HTERT RPE-1 (cell line): ENCODE data around the gene SLCO4C1.

Experiments used
- in situ Hi-C: fragments of 300-500 bp; cut with MboI; formaldehyde crosslinking; loops from 4 replicates; pipeline ENCODE4 v1.14.3; 2020; ENCODE audit warnings: low sequenced_read_pairs

Gene SLCO4C1

DNA sequence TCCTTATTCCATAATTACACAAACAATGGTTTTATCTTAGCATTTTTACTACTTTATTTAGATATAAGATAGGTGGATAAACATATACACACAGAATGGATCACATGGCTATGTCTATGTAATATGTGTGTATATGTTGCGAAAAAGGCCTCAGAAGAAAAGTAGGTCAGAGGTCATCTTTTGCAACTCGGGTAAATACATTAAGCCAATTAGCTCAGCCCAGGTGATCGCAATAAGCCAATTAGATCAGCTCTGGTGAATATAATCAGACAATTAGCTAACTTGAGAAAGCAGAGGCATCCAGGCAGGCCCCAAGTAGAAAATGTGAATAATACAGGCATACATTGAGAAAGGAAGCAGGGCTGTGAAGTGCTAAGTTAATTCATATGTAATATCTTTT lies 24.3 kb downstream of the SLCO4C1 start:
- in situ Hi-C loops = no loop called here

DNA sequence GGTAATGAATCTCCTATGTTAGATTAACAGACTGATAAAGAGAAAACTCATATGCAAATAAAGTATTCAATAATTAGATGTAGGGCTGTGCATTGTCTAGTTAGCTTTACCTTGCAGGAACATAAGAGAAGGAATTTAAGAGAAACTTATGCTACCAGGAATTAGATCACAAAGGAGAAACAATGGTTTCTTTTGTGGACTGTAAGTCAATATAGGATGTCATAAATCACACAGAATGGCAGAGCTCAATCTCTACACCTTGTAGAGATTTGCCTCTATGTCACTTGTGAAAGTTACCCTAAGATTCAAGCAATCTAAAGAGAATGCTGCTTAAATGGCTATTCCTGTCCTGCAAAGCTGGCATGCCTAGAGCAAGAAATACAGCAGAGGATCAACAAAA lies 26.0 kb downstream of the SLCO4C1 start:
- in situ Hi-C loops = no loop called here

DNA sequence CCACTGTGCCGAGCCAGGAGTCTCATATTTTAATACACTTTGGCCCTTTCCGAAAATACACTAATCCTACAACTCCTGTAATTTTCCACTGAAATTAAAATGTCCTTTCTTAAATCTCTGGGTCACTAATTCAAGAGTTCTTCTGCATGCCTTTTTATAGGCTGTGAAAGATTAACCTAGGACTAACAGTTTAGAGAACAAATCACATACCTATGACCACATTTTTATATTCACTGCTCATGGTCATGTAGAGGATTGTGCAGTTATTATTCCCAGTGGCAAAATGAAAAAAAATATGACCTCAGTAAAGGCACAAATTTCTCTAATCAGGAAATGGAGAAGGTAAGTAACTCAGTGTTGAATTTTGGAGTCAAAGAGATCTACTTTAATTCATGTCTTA lies 33.4 kb downstream of the SLCO4C1 start:
- in situ Hi-C loops = no loop called here

DNA sequence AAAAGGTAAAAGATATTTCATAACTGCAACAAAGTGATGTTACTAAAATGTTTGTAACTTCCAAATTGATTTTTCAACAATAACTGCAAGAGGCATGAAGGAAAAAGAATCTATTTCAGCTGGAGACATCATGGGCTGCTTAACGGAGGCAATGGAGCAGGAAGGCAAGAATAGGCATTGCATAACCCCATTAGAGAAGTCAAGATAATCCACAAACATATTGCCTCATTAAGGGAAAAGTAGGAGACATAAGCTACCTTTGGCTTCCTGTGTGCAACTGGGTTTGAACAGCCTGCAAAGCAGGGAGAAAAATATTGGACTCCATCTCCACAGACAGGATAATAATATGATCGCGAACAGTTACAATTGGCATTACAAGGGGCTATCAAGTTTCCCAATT lies 46.7 kb downstream of the SLCO4C1 start:
- in situ Hi-C loops = no loop called here

DNA sequence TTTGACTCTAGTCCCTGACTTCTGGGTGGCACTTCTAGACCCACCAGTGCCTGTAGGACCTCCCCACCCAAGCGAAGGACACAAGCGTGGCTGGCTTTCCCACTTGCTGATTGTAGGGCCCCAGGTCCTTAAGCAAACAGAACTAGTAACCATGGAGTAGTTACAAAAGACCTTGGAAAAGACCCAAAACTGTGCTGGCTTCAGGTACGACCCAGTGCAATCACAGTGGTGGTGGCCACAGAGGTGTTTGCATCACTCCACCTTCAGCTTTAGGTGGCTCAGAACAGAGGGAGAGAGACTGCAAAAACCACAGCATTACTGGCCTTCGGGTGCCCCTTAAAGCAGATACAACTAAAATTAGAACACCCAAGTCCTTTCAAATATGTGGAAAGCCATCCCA lies 52.9 kb downstream of the SLCO4C1 start:
- in situ Hi-C loops = no loop called here

DNA sequence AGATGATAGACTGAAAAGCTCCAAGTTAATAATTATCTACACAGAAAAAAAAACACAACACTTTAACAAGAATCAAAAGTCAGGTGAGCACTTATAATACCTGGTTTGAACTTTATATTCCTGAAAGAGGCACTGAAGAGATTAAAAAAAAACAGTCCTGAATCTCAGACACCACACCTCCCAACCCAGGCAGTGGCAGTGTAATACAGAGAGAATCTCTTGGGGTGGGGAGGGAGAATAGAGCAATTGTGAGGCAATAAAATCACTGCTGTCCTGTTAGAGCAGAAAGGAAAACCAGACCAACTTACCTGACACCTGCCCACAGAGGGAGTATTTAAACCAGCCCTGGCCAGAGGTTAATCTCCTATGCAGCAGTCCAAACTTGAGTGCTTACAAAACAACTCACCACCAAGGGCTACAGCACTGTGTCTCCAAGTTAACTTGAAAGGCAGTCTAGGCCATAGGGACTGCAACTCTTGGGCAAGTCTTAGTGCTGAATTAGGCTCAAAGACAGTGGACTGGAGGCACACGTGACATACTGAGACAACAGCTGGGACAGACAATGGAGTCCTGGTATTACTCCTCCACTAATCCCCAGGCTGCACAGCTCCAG lies 54.2 kb downstream of the SLCO4C1 start:
- in situ Hi-C loops = no loop called here

DNA sequence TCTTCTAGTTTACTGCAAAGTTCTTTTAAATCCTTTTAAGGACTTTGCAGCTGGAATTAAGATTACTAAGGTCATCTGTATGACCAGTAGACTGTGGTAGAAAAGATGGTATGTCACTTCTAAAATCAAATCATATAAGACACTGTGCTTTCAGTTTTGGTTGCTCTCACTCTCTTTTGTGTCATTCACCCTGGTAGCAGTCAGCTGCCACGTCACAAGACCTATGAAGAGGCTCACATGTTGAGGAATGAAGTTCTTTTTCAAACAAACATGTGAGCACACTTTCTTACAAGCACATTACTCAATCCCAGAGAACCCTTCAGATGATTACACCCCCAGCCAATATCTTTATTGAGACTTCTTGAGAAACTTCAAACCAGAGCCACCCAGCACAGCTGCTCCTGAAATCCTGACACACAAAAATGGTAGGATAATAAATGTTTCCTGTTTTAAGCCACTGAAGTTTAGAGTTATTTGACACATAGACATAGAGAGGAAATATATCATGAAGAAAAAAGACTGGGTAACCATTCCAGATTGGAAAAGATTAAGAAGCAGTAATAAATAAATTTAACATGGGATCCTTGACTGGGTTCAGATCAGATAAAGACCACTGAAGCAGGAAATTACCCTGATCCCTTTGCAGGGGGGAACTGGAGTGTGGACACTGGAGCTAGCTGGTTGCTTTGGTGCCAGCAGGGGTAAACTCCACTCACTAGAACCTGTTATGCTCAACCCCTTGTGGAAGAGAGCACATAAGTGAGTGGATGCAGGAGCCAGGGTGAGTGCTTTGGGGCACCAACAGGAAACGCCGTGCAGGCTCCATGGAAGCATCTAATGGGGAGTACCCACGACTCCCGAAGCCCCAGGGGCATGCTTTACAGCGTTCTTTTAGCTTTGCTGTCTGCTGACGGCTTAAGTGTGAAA lies 64.1 kb downstream of the SLCO4C1 start:
- in situ Hi-C loops = no loop called here

DNA sequence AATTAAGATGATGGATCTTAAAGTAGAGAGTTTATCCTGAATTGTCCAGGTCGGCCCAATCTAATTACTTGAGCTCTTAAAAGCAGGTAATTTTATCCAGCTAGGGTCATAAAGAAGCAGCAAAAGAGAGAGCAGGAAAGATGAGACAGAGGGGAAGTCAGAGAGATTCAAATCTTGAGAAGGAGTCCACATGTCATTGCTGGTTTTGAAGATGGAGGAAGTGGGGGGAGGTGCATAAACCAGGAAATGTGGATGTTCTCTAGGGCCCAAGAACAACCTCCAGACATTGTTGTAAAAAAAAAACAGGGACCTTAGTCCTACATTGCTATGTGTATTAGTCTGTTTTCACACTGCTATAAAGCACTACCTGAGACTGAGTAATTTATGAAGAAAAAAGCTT lies 66.4 kb downstream of the SLCO4C1 start:
- in situ Hi-C loops = no loop called here

DNA sequence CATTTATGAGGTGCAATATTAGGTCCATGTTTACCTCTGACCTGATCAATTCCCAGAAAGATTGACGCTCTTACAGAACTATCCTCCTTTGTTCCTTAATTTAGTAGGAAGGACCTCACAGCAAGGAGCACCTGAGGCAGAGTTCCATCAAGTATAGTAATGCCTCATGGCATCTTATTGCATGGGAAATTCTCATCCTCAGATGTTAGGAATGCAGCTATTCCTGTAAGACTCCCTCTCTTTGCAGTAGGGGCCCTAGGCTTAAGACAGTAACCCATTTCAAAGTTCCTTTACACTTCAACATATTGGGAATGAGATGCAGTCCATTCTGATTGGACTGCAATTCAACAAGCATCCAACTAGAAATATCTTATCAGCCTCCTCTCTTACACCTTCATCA lies 69.8 kb downstream of the SLCO4C1 start:
- in situ Hi-C loops = no loop called here

DNA sequence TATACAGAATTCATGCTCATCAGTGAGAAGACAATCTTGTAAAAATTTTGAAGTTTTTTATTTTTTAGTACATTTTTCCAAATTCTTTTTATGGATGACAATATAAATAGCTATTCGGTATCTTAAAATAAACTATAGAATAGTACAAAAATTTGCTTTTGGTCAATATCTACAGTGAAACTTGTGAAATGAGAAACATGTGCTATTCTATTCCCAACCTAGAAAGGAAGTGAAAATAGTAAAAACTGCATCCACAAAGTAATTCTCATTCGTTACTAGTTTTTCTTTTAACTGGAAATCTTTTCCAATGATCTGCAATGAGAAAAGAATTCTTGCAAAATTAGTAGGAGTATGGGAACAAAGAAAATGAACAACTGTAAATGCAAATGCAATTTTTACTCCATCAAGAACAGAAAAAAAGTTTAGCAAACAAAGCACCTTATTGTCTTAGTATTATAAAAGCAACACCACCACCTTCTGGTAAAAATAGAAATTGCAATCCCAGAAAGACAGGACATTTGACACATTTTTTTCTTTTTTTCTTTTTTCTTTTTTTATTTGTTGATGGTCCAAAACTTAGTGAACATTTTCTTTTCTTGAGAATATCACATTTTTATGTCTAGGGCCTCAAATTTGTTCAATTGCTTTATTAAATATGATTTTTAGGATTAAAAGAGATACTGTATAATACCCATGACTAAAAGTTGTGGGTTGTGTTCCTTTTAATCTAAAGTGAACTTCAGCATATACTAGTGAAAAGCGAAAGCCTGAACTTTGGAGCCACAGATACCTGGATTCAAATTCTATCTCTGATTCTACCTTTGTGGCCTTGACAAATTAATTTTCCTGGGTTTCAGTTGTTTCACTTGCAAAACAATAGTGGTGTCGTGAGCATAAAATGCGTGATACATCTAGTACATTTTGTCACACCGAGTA lies 72.3 kb downstream of the SLCO4C1 start:
- in situ Hi-C loops = no loop called here

DNA sequence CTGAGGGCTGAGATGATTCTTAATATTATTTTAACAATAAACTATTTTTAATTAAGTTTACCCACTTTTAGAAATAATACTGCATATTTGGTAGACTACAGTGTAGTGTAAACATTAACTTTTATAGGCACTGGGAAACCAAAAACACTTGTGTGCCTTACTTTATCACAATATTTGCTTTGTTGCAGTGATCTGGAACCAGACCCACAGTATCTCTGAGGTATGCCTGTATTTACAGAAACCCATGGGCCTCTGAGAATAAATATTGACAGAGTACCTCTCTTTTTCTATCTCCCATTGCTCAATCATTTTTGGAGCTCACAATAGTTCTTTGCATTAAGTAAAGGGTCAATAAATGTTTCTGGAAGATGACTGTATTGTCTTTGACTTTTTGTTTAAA lies 73.3 kb downstream of the SLCO4C1 start:
- in situ Hi-C loops = no loop called here

DNA sequence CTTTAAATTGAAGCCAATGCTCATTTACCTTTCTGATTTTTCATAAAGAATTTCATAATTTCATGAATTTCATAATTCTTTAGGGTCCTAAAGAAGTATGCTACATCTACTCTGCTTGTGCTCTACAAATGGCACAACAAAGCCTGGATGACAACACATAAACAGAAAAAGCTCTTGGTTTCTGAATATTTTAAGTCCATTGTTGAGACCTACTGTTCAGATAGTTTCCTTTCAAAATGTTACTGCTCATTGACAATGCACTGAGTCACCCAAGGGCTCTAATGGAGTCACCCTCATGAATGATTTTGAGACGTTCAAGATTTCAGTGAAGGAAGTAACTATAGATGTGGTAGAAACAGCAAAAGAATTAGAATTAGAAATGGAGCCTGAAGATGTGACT lies 74.1 kb downstream of the SLCO4C1 start:
- in situ Hi-C loops = no loop called here

DNA sequence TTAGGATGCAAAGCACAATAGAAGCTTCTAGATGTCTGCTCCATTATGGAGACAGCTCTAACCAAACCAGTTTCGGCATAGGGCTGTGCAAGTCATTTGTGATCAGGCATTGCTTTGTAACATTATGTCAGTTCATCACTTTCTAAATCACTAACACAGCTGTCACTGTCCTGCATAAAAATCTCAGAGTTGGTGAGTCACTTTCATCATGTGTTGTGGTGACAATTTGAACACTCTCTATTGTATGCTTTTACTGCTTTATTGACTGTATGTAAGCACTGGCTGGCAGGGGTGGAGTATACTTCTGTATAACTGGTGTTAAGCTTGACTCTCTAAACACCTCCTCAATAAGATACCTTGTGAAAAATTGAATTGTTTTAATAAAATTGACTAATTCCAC lies 77.9 kb downstream of the SLCO4C1 start:
- in situ Hi-C loops = no loop called here

DNA sequence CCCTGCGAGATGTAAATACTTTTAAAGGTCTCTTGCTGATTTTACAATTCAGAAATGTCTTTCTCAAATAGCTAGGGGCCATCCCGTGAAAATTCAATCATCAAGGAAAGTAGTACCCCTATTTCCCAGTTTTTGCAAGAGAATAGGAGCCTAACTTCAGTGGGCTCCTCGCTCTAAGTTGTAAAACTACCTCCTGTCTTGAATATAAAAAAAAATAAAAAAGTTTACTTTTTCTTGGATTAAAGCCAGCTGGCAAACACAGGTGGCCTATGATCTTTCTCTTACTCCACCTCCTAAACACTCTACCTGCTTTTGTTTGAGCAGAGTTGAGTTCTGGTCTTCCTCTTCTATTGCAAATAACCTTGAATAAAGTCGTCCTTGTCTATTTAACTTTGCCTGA lies 79.4 kb downstream of the SLCO4C1 start:
- in situ Hi-C loops = no loop called here

DNA sequence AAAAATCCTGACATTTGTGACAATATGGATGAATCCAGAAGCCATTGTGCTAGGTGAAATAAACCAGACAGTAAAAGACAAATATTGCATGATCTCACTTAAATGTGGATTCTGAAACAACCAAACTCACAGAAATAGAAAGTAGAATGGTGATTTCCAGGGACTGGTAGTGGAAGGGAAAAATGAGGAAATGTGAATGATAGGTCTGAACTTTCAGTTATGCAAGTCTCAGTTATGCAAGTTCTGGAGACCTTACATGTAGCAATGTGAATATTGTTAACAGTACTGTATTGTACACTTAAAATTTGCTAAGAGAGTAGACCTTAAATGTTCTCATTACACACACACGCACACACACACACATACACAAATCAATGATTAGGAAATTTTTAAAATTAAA lies 84.9 kb downstream of the SLCO4C1 start:
- in situ Hi-C loops = no loop called here

DNA sequence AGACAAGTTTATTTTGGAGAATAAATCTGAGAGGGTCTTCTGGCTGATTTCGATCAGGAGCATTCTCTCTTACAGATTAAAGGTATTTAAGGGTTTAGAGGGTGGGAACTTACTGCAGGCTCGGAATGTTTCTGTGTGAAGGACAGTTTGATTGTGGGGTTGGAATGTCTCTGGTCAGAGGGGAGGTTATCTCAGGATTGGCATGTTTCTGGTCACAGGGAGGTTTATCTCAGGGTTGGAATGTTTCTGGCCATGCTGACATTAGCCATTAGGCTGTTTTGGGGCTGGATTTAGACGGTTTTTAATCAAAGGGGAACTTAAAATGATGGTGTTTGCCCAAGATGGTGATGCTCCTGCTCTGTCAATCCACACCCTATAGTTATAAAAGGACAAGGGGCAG lies 95.2 kb downstream of the SLCO4C1 start:
- in situ Hi-C loops = no loop called here

DNA sequence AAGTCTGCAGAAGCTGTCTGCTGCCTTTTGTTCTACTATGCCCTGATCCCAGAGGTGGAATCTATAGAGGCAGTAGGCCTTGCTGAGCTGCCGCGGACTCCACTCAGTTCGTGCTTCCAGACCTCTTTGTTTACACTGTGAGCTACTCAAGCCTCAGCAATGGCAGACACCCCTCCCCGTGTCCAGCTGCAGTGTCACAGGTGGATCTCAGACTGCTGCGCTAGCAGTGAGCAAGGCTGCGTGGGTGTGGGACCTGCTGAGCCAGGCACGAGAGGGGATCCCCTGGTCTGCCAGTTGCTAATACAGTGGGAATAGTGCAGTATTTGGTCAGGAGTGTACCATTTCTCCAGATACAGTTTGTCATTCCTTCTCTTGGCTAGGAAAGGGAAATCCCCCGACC lies 99.6 kb downstream of the SLCO4C1 start:
- in situ Hi-C loops = no loop called here
